GM13977 (cell line): ENCODE measurements around the gene CD9.

ENCODE experiments used
- DNase-seq: peaks from one replicate; pipeline ENCODE4 v3.0.0; 2012; ENCODE audit warnings: low spot score
- in situ Hi-C: fragments of 300-500 bp; cut with MboI; formaldehyde crosslinking; loops from one replicate; pipeline ENCODE4 v1.12.0; 2022; ENCODE audit warnings: low sequenced_read_pairs, low pct_unique_long_range_greater_than_20kb, mixed read lengths, inconsistent platforms; ENCODE audit not compliant: unreplicated experiment
- TF ChIP-seq, protein P1 (sequence below): IDR thresholded peaks from 2 replicates; pipeline ENCODE4 v1.5.1; 2012; ENCODE audit warnings: mild to moderate bottlenecking, control low read depth; ENCODE audit not compliant: insufficient read depth; ENCODE audit errors: extremely low read depth, missing control alignments

The CD9 gene

GRCh38 chr12:6198051-6198450, 2.1 kb upstream of the CD9 start:
- TF ChIP-seq, protein P1, sequence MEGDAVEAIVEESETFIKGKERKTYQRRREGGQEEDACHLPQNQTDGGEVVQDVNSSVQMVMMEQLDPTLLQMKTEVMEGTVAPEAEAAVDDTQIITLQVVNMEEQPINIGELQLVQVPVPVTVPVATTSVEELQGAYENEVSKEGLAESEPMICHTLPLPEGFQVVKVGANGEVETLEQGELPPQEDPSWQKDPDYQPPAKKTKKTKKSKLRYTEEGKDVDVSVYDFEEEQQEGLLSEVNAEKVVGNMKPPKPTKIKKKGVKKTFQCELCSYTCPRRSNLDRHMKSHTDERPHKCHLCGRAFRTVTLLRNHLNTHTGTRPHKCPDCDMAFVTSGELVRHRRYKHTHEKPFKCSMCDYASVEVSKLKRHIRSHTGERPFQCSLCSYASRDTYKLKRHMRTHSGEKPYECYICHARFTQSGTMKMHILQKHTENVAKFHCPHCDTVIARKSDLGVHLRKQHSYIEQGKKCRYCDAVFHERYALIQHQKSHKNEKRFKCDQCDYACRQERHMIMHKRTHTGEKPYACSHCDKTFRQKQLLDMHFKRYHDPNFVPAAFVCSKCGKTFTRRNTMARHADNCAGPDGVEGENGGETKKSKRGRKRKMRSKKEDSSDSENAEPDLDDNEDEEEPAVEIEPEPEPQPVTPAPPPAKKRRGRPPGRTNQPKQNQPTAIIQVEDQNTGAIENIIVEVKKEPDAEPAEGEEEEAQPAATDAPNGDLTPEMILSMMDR, result no peak
- DNase-seq, result no peak
- in situ Hi-C loops, result loop anchor here (10.0 kb wide), 1 partner anchor 87 kb away; no protein-coding TSS in a partner anchor

DNA sequence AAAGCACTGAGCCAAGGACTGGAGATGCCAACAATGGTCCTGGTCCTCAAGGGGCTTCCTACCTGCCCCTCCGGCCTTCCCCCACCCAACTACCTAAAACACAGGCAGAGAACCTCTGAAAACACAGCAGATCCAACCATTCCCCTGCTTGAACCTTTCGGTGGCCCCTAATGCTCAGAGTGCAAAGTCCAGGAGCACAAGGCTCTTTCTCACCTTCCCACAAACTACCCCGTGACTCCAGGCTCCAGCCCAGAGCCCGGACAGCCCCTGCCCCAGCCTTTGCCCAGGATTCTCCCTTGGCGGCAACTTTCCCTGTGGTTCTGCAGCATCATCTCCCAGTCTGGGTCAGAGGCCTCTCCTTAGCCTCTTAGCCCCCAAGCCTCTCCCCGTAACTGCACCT, 1.6 kb upstream of the CD9 start:
- in situ Hi-C loops, result loop anchor here (10.0 kb wide), 1 partner anchor 86 kb away; no protein-coding TSS in a partner anchor
- no peak for DNase-seq
- TF ChIP-seq, protein P1, result no peak

DNA sequence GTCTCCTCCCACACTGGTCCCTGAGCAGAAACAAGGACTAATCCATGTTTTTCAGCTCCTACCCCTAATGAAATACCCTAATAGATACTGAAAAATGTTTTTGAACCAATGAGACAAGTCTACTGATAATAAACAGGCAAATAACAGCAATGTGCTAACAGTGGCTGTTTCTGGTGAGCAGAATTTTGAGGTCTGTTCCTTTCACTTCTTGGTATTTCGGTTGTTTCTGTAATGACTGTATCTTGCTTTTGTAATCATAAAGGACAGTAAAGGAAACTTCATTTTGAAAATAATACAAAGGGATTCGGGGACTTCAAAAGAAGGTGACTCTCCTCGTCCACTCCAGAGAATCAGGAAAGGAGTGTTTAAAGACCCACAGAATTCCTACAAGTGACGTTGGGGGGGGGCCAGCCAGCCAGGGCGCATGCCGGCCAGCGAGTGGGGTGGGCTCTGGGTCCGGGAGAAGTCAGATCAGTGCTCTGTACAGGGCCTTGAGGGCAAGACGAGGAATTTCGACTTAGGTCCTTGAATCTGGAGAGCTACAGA, 1.1 kb upstream of the CD9 start:
- in situ Hi-C loops, result loop anchor here (10.0 kb wide), 1 partner anchor 86 kb away; no protein-coding TSS in a partner anchor
- no peak for DNase-seq
- TF ChIP-seq, protein P1, result no peak

- in situ Hi-C loops, result loop anchor here (10.0 kb wide), 1 partner anchor 85 kb away; no protein-coding TSS in a partner anchor
- TF ChIP-seq, protein P1, result no peak
- DNase-seq, result no peak
Observed at GRCh38 chr12:6199531-6200255, 507 bp upstream of the CD9 start.

DNA sequence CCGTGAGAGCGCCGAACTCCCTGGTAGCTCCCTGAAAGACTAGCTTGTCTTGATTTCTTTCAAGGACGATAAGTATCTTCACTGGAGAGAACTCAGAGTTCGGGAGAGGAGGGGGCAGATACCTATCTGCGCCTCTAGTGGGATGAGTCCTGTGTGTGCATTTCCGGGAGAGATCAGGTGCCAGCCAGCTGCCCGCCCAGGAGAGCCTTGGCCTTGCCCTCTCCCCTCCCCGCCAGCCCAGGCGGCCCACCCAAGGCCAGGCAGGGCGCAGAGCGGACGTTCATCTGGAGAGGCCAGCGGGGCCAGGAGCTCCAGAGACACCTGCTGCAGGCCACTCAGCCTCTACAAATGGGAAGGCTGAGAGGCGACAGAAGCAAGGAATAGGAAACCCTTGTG, 1.0 kb downstream of the CD9 start:
- no peak for DNase-seq
- in situ Hi-C loops, result no loop called here
- TF ChIP-seq, protein P1, result no peak

DNA sequence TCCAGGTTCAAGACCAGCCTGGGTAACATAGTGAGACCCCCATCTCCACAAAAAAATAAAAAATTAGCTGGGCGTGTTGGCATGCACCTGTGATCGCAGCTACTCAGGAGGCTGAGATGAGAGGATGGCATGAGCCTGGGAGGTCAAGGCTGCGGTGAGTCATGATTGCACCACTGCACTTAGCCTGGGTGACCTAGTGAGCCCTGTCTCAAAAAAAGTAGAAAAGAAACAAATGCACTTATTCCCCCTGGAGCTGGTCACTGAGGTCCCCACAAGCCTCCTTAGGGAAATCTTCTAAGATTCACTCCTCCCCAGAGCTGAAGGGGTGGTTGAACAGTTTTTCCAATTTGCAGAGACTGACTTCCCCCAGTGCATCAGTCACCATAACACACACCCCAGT, 1.6 kb downstream of the CD9 start:
- TF ChIP-seq, protein P1, result no peak
- in situ Hi-C loops, result no loop called here
- no peak for DNase-seq
